Myocyte (in vitro differentiated cells): ENCODE data around the gene NAV1. TPM values are rescaled to one million over a fixed set of nuclear protein-coding genes. Genes with fewer than 3 reads are reported as not detected.
"Not testable (repeated sequence)": the region's sequence is repeated elsewhere in the genome, so short reads cannot be mapped to it uniquely, and the experiment has no call there.

ENCODE experiments used
- DNase-seq: peaks from one replicate; pipeline ENCODE4 v3.0.0-alpha.2; 2012; ENCODE audit warnings: low read depth
- total RNA-seq: library from RNA; depleted of rRNA; stranded (reverse); fragments of >200 nt; gene quantifications from 2 replicates; pipeline ENCODE4 v1.2.3, GENCODE V29; 2014

Gene NAV1
- total RNA-seq, 1 donor from 2014 or later: 30.5 TPM

- DNase-seq: peak; percentile 59
These were observed 7.0 kb downstream of the NAV1 start for GRCh38 chr1:201545851-201546492.

- DNase-seq: not testable (repeated sequence)
These were observed 10.6 kb downstream of the NAV1 start for GRCh38 chr1:201549522-201549921.

- DNase-seq: no peak
These were observed 12.2 kb downstream of the NAV1 start for GRCh38 chr1:201551096-201551495.

GRCh38 chr1:201551877-201552731 lies 13.2 kb downstream of the NAV1 start:
- DNase-seq: peak; percentile 97

- peak; percentile 87 for DNase-seq
These were observed 14.0 kb downstream of the NAV1 start for GRCh38 chr1:201552941-201553351.

- DNase-seq: no peak
These were observed 14.7 kb downstream of the NAV1 start for GRCh38 chr1:201553496-201554189.

GRCh38 chr1:201554190-201554600 lies 15.3 kb downstream of the NAV1 start:
- peak; percentile 65 for DNase-seq

GRCh38 chr1:201554789-201555592 lies 16.1 kb downstream of the NAV1 start:
- DNase-seq: no peak

- no peak for DNase-seq
These were observed 16.6 kb downstream of the NAV1 start for GRCh38 chr1:201555593-201555945.

- DNase-seq: peak; percentile 54
These were observed 18.1 kb downstream of the NAV1 start for GRCh38 chr1:201556841-201557571.

- DNase-seq: no peak
These were observed 18.6 kb downstream of the NAV1 start for GRCh38 chr1:201557572-201557958.

GRCh38 chr1:201559679-201560162 lies 20.8 kb downstream of the NAV1 start:
- peak; percentile 79 for DNase-seq

GRCh38 chr1:201560328-201561194 lies 21.6 kb downstream of the NAV1 start:
- DNase-seq: no peak

- DNase-seq: no peak
These were observed 22.3 kb downstream of the NAV1 start for GRCh38 chr1:201561195-201561564.

GRCh38 chr1:201561601-201562000 lies 22.7 kb downstream of the NAV1 start:
- DNase-seq: no peak

- peak; percentile 86 for DNase-seq
These were observed 23.3 kb downstream of the NAV1 start for GRCh38 chr1:201562257-201562656.

- peak; percentile 64 for DNase-seq
These were observed 23.9 kb downstream of the NAV1 start for GRCh38 chr1:201562659-201563405.

- DNase-seq: no peak
These were observed 24.5 kb downstream of the NAV1 start for GRCh38 chr1:201563406-201563780.

GRCh38 chr1:201563941-201564340 lies 25.0 kb downstream of the NAV1 start:
- no peak for DNase-seq
